Suprapubic skin (tissue), 4 donors: Measurements from ENCODE around the gene ITGAE. TPM values are rescaled to one million over a fixed set of nuclear protein-coding genes. Genes with fewer than 3 reads are reported as not detected.
A peak's percentile ranks its signal among the peaks of the same experiment; 100 is the strongest.

Experiments
- DNase-seq, 2 donors: peaks; one replicate each; pipeline ENCODE4 v3.0.0-alpha.2; 2019; ENCODE audit warnings: low spot score in 2 of 2
- H3K27ac ChIP-seq: fragments of 200-600 bp; sonication (generic); one replicate; pipeline ENCODE4 v1.5.1; 2019
- H3K27me3 ChIP-seq: fragments of 200-600 bp; sonication (generic); one replicate; pipeline ENCODE4 v1.5.1; 2019
- H3K36me3 ChIP-seq: fragments of 200-600 bp; sonication (generic); one replicate; pipeline ENCODE4 v1.5.1; 2019
- H3K4me1 ChIP-seq: fragments of 200-600 bp; sonication (generic); one replicate; pipeline ENCODE4 v1.5.1; 2019
- H3K4me3 ChIP-seq: fragments of 200-600 bp; sonication (generic); one replicate; pipeline ENCODE4 v1.5.1; 2019; ENCODE audit warnings: mild to moderate bottlenecking
- H3K9me3 ChIP-seq: fragments of 200-600 bp; sonication (generic); one replicate; pipeline ENCODE4 v1.5.1; 2019
- EP300 ChIP-seq: sonication (generic); formaldehyde crosslinking; IDR thresholded peaks from one replicate; pipeline ENCODE4 v1.6.1; 2017; ENCODE audit warnings: antibody characterized with exemption
- POLR2A ChIP-seq, 2 donors: fragments of 450-650 bp; IDR thresholded peaks; one replicate each; pipeline ENCODE4 v1.6.1; 2017; ENCODE audit warnings: antibody characterized with exemption in 2 of 2, mild to moderate bottlenecking in 2 of 2, moderate library complexity in 2 of 2
- POLR2AphosphoS5 ChIP-seq, 3 donors: sonication (generic); formaldehyde crosslinking; IDR thresholded peaks; one replicate each; pipeline ENCODE4 v1.6.1; 2017; ENCODE audit warnings: antibody characterized with exemption in 3 of 3
- WGBS: methylation state at CpG from one replicate; pipeline ENCODE4 v1.1.5; 2018; 5-methylcytosine and 5-hydroxymethylcytosine counted together
- total RNA-seq, 4 donors: library from RNA; depleted of rRNA; stranded (reverse); fragments of >200 nt; gene quantifications; one replicate each; pipeline ENCODE4 v1.1.0, GENCODE V29; 2016
- TF ChIP-seq, protein P1 (sequence below), 2 donors: fragments of 200-600 bp in 1 of 2; fragments of 450-650 bp in 1 of 2; sonication (generic) in 1 of 2; IDR thresholded peaks; one replicate each; pipeline ENCODE4 v1.5.1; 2016 to 2019; ENCODE audit warnings: antibody characterized with exemption in 2 of 2, mild to moderate bottlenecking in 1 of 2, moderate library complexity in 1 of 2

ITGAE gene
- total RNA-seq, 4 donors from 2014 or later = 14.0 to 20.7 (median 14.4) TPM

DNA sequence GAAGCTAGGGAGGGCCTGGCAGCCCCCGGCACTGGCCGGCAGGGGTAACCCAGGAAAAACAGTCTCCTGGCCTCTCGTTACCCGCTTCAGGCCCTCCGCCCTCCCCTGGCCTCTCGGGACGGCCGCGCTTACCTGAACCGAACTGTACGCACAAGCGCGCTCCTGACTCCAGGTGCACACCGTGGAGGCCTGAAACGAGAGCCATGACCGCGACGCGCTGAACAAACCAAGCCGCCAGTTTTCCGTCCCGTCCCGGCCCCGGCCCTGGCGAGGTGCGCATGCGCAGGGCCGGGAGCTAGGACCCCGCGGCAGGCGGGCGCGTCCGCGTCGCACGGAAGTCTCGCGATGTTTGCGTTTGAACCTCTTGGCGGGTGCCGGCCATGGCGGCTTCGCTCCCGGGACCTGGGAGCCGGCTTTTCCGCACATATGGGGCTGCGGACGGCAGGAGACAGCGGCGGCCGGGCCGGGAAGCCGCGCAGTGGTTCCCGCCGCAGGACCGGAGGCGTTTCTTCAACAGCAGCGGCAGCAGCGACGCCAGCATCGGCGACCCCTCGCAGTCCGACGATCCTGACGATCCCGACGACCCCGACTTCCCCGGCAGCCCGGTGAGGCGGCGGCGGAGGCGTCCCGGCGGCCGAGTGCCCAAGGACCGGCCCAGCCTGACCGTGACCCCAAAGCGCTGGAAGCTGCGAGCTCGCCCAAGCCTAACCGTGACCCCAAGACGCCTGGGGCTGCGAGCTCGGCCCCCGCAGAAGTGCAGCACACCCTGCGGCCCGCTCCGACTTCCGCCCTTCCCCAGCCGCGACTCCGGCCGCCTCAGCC lies 77.2 kb downstream of the ITGAE start, which contains the start of gene HASPIN:
Gene HASPIN, plus strand, starts transcription at position 348 of the 822 bp plus-strand sequence. Its CDS starts 33 bp downstream, at position 381.
- no peaks in the 10 kb centered on the region for H3K27me3 ChIP-seq
- H3K36me3 ChIP-seq = peaks cover 5% of the 10 kb centered on the region
- WGBS = under 1% methylated on average over 47 of the region's 98 CpGs
- TF ChIP-seq POLR2A (IDR thresholded peaks at IDR 0.05) (no peak), POLR2AphosphoS5 (IDR thresholded peaks at IDR 0.05) (peak in 1 of 3 donors; percentile 11)
- DNase-seq = peak; percentile 89 to 92
- no peaks in the 10 kb centered on the region for H3K9me3 ChIP-seq
- peak within 1 kb of the TSS; percentile 86 for H3K27ac ChIP-seq
- H3K4me3 ChIP-seq = peak within 1 kb of the TSS; percentile 97
- H3K4me1 ChIP-seq = peaks cover 31% of the 10 kb centered on the region

- WGBS = 3% methylated on average over 10 of the region's 13 CpGs
- Histone ChIP-seq H3K4me1 (peaks cover 31% of the 10 kb centered on the region), H3K36me3 (peaks cover 11% of the 10 kb centered on the region), H3K9me3 (no peaks in the 10 kb centered on the region), H3K27ac (peak overlapping the region; percentile 86), H3K4me3 (peak overlapping the region; percentile 97), H3K27me3 (no peaks in the 10 kb centered on the region)
- TF ChIP-seq, protein P1, sequence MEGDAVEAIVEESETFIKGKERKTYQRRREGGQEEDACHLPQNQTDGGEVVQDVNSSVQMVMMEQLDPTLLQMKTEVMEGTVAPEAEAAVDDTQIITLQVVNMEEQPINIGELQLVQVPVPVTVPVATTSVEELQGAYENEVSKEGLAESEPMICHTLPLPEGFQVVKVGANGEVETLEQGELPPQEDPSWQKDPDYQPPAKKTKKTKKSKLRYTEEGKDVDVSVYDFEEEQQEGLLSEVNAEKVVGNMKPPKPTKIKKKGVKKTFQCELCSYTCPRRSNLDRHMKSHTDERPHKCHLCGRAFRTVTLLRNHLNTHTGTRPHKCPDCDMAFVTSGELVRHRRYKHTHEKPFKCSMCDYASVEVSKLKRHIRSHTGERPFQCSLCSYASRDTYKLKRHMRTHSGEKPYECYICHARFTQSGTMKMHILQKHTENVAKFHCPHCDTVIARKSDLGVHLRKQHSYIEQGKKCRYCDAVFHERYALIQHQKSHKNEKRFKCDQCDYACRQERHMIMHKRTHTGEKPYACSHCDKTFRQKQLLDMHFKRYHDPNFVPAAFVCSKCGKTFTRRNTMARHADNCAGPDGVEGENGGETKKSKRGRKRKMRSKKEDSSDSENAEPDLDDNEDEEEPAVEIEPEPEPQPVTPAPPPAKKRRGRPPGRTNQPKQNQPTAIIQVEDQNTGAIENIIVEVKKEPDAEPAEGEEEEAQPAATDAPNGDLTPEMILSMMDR (IDR thresholded peaks at IDR 0.05) = peak in 1 of 2 donors; percentile 24
- no peak for TF ChIP-seq POLR2A (IDR thresholded peaks at IDR 0.05)
- no peak for DNase-seq
Observed at GRCh38 chr17:3723188-3723555, 77.8 kb downstream of the ITGAE start.

- TF ChIP-seq POLR2A (IDR thresholded peaks at IDR 0.05) = no peak
- no peak for TF ChIP-seq EP300
- TF ChIP-seq, protein P1 (IDR thresholded peaks at IDR 0.05) = no peak
- no peak for TF ChIP-seq POLR2AphosphoS5 (IDR thresholded peaks at IDR 0.05)
- 17% methylated on average over 6 of the region's 6 CpGs for WGBS
- H3K4me1 ChIP-seq = peaks cover 31% of the 10 kb centered on the region
- peak overlapping the region; percentile 97 for H3K4me3 ChIP-seq
- H3K36me3 ChIP-seq = peaks cover 15% of the 10 kb centered on the region
- H3K27me3 ChIP-seq = no peaks in the 10 kb centered on the region
- no peak for DNase-seq
- no peak overlapping the region for H3K27ac ChIP-seq
- no peaks in the 10 kb centered on the region for H3K9me3 ChIP-seq
Observed at GRCh38 chr17:3722716-3723115, 78.3 kb downstream of the ITGAE start.

- H3K27me3 ChIP-seq = no peaks in the 10 kb centered on the region
- H3K27ac ChIP-seq = no peak overlapping the region
- H3K36me3 ChIP-seq = peaks cover 49% of the 10 kb centered on the region
- H3K4me1 ChIP-seq = peaks cover 26% of the 10 kb centered on the region
- no peak overlapping the region for H3K4me3 ChIP-seq
- TF ChIP-seq POLR2A (IDR thresholded peaks at IDR 0.05) = no peak
- TF ChIP-seq POLR2AphosphoS5 (IDR thresholded peaks at IDR 0.05) = no peak
- no peak for TF ChIP-seq EP300
- TF ChIP-seq, protein P1 (IDR thresholded peaks at IDR 0.05) = no peak
- H3K9me3 ChIP-seq = no peaks in the 10 kb centered on the region
- no peak for DNase-seq
Observed at GRCh38 chr17:3719265-3719664, 81.7 kb downstream of the ITGAE start.

DNA sequence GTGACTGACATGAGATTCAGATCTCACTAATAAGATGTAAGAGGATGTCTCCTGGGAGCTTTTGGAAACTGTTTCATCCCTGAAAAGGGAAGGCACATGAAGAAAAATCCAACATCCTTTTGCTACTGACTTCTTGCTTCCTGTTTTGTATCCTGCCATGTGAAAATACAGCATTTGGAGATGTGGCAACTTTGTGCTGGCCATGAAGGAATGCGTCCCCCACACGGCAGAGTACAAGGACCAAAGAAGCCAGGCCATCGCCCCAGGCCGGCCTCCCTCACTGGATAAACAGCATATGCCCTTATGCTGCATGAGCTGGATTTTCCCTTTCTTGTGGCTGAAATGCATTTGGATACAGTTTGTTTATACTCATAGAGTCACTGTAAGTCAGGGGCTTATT lies 82.8 kb downstream of the ITGAE start:
- H3K27me3 ChIP-seq = no peaks in the 10 kb centered on the region
- no peak for DNase-seq
- TF ChIP-seq, protein P1 (IDR thresholded peaks at IDR 0.05) = no peak
- no peak for TF ChIP-seq POLR2A (IDR thresholded peaks at IDR 0.05)
- no peak for TF ChIP-seq POLR2AphosphoS5 (IDR thresholded peaks at IDR 0.05)
- TF ChIP-seq EP300 = no peak
- H3K36me3 ChIP-seq = peaks cover 60% of the 10 kb centered on the region
- no peaks in the 10 kb centered on the region for H3K9me3 ChIP-seq
- WGBS = 84% methylated on average over 4 of the region's 4 CpGs
- no peak overlapping the region for H3K4me3 ChIP-seq
- peaks cover 22% of the 10 kb centered on the region for H3K4me1 ChIP-seq
- no peak overlapping the region for H3K27ac ChIP-seq
